Iris pigment epithelial cell (primary cell): ENCODE measurements around the gene ANKRD44.

Source experiments
- DNase-seq: peaks from one replicate; pipeline ENCODE4 v3.0.0-alpha.2; 2011; ENCODE audit warnings: low read depth

ANKRD44 gene

DNA sequence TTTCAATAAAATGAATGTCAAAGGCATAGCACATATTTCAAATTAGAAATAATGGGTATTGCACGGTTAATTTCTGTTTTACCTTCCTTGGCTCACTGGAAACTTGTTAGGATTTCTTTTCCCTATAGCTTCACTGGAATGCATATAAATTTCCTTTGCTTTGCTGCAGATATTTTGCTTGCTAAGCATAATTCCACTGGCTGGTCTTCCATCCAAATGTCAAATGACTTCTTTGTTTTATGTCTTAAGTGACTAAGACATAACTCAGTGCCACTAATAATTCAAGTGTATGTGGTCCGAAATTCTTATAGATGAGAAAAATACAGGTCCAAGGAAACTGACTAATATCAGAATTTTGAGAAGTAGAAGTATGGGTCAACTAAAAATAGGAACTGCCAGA lies 201.3 kb downstream of the ANKRD44 start:
- DNase-seq: no peak

DNA sequence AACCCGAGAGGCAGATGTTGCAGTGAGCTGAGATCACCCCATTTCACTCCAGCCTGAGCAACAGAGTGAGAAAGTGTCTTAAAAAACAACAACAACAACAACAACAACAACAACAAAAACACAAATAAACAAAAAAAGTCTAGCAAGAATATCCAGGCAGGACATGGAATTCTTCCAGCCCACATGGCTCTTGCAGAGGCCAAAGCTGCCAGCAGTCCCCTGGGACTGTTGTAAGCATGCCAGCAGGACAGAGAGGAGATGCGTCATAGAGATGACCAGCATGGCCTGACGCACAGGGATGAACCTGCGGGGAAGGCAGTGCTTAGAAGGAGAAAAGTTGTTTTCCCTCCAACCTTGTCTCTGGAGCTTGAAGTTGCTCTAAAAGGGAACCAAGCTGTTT lies 201.8 kb downstream of the ANKRD44 start:
- peak; percentile 78 for DNase-seq

DNA sequence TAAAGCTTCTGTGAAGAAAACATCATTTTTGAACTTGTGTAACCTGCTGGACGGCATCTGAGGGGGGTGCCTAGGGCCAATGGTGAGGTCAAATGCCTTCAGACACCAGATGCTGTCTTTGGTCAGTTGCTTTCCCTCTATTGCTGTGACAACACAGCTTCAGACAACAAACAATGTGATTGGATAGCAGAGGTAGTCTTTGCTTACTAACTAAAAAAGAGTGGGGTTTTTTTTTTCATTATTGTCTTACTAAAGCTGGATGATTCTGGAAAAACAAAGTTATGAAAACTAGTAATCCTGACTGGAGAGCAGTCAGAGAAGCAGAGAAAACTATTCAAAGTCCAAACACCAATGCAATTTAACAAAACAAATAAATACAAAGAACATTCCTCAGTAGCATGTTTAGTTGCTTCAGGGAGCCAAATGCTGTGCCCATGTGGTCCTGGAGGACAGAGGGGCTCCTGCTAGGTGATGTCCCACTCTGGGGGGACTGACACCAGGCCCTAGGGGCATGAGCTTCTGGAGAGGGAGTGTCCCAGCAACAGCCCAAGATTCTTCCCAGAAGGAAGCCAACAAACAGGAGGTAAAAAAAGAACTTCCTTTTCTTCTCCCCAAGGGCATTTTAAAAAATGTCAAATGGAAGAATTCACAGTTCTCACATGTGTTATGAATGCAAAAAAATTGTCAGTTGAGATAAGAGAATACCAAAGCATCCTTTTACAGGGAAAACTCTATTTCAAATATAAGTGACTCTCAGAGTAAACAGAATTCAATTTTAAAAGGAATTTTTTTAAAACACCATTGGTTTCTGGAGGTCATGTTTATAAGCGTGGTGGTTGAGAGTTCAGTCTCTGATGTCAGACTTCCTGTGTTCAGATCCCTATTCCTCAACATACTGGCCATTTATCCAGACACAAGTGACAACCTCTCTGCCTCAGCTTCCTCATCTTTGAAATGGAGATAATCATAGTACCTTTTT lies 203.0 kb downstream of the ANKRD44 start:
- DNase-seq: peak; percentile 70

DNA sequence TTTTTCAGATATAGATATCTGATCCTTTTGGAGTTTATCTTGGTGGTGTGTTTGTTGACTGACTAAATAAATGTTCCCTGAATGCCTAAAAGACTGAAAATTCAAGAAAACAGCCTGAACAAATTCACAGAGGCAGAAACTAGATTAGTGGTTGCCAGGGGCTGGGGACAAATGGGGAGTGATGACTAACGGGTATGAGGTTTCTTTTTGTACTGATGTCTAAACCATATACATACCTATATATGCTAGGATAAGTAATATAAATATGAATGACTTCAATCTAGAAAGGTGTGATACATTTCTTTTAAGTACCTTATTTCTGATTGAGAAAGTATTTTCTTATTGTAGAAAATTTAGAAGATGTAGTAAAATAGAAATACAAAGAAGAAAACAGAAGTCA lies 207.2 kb downstream of the ANKRD44 start:
- DNase-seq: no peak

DNA sequence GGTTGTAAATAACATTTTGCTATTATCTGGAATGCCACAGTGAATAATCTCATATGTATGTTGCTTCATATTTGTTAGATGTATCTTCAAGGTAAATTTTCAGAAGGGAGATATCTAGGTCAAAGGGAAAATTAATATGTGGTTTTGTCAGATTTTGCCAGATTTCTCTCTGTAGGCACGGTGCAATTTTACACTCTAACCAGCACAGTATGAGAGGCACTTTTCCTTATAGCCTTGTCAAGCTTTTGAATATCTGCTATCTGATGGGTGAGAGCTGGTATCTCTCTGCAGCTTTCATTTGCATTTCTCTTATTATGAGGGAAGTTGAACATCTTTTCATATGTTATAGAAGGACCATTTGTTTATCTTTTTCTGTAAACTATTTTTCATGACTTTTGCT lies 208.3 kb downstream of the ANKRD44 start:
- no peak for DNase-seq

DNA sequence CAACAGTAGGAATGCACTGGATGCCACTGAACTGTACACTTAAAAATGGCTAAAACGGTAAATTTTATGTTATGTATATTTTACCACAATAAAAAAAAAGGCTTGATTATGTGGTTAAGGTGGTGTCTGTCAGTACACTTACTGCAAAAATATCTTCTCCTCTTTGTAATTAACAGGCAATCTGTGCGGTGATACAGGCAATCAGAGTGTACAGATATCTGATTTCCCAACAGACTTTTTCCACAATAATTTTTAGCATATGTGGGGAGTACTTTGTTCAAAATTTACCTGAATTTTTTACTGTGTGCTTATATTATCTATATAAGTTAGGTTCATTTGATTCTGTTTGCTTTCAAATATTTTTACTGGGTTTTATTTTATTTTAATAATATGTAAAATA lies 209.1 kb downstream of the ANKRD44 start:
- no peak for DNase-seq

DNA sequence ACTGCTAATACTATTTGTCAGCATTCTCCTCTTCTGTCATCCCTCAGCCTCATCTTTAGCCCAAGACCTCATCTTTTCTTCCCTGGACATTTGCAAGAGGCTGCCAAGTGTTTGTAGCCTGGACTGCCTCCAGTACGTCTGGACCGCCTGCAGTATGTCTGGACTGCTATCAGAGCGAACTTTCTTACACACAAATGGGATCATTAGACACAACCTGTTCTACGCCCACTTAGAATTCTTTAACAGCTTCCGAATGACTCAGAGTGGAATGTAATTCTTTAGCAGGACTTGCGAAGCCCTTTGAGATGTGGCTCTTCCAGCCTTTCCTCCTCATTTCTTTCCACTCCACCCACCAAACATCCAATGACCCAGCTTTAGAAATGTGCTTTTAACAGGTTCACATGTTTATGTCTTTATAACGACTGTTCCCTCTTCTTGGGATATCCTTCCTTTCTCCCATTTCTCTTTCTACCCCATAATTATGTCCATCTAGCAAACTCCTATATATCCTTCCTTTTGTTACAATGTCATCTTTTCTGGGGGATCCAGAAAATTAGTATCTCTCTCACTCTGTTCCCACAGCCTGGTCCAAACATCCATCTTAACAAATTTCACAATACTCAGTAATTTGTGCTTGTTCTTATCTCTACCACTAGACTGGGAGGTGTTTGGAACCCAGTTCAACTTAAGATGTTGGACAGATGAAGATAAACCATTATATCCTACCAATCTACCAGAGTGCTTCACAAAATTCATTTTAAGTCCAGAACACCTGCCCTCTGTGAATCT lies 212.8 kb downstream of the ANKRD44 start:
- peak; percentile 89 for DNase-seq

DNA sequence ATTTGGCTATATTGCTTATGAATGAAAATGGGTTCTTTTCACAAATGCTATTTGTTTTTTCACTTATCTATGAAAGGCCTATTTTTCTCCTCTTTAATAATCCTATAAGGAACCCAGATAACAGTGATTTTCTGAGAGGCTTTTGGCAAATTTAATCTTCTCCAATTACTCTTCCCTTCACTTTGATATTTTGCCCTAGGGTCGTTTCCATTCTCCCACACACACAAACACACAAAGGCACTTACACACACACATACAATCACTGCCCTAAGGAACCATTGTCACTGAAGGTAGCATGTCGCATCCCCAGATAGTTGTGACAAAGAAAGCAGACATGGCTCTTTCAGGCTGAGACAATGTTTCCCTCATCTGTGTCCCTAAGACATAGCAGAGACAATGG lies 213.9 kb downstream of the ANKRD44 start:
- DNase-seq: no peak

DNA sequence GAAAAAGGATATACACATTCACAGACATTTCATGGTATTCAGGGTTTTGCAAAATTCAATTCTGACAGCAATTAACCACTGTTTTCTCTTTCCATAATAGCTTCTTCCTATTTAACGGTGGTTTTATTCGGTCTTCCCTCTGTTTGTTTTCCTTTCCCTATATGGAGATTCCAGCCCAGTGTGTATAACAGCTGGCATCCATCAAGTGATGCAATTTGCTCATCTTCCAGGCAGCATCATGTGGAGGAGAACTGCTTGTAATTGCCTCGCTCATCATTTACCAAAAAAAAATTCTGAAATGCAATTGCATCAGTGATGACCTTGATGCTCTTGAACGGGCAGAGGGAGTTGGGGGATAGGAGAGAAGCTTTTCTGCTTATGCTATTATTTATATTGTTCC lies 218.1 kb downstream of the ANKRD44 start:
- DNase-seq: peak; percentile 64

DNA sequence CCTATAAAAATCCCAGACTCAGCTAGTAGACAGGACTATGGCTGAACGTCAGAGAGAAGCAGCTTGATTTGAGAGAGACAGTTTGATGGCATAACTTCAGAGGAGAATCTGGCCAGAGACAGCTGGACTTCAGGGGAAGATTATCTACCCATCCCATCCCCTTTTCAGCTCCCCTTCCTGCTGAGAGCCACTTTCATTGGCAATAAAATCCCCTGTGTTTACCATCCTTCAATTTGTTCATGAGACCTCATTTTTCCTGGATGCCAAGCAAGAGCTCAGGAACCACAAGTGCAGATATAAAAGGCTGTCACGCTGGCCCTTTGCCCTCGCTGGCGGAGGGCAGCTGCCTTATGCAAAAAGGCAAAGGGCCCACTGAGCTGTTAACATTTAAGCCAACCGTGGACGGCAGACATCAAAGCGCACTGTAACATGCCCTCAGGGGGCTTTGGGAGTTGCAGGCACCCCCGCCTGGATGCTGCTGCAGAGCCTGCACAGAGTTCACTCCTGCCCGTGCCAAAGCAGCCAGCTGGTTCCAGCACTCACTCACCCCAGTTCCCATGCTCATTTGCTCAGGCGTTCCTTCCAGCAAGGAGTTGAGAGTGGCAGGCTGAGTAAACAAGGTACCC lies 219.7 kb downstream of the ANKRD44 start:
- DNase-seq: no peak

DNA sequence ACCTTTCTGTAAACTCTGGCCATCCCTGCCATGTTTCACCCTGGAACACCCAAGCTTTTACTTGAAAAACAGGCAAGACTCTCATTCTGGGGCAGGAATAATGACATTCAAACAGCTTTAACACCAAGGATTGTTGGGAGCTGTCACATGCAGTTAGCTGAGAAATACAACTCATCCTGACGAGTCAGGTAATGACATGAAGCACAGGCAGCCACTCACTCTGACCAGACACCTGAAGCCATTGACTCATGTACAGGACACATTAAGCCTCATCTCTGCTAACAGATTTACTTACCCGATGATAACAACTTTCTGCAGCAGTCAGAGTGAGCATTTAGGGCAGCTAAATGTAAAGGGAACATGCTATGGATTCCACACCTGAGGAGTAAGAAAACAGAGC lies 220.9 kb downstream of the ANKRD44 start:
- DNase-seq: no peak

DNA sequence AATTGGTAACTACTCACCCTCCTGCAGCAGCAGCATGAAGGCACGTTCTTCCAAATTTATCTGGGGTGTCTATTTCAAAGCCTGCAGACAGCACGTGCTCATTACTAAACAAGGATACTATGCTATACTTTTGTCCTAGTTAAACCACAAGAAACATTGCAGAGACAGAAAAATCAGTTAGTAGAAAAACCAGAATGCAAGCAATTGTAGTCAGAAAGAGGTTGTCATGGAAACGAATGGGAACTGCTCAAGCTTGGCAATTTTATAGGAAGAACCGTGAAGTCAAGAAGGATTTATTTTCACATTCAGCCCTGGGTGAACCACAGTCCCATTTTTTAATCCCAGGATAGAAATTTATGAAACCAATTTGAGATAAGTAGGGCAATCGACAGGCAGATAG lies 221.9 kb downstream of the ANKRD44 start:
- DNase-seq: no peak

DNA sequence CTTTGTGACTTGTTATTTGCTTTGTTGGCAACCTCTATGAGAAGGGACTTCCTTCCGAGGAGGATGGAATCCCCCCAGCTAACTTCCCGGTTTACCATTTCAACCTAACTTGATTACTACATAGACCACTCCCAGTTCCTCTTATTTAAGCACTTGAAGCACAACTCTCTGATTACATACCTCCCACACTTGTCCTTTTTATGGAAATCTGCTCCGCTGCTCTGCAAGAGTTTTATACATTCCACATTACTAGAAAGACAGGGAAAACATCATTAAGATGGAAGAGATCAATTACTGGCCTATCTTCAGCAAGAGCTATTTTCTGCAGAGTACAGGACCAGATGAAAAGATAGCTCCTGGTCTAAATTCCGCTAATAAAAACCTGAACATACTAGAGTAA lies 224.1 kb downstream of the ANKRD44 start:
- DNase-seq: no peak

DNA sequence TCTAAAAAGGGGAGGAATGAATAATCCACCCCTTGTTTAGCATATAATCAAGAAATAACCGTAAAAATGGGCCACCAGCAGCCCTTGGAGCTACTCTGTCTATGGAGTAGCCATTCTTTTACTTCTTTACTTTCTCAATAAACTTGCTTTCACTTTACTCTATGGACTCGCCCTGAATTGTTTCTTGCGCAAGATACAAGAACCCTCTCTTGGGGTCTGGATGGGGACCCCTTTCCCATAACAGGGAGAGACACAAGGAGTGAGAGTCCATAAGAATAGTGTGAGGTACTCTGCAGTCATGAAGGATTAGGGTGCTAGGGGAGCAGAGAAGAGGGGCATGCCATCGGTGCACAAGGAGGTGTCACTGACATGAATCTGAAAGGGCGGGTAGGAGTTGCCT lies 224.9 kb downstream of the ANKRD44 start:
- no peak for DNase-seq

DNA sequence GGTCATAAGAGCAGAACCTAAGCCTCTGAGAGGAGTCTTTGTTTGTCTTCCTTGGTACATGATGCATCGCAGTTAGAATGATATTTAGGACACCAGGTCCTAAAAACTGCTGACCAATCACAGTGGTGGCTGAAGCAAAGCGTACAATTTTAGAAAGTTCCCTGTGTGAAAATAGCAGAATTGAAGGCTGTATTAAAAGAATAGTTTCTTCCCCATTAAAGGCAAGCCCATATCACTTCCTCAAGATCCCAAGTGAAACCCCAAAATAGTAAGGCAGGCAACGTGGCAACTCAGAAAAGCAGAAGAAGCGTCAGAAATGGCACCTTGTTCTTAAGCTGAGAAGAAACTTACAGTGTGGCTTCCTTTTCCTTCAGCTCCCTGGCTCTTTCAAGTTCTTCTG lies 229.3 kb downstream of the ANKRD44 start:
- DNase-seq: no peak

DNA sequence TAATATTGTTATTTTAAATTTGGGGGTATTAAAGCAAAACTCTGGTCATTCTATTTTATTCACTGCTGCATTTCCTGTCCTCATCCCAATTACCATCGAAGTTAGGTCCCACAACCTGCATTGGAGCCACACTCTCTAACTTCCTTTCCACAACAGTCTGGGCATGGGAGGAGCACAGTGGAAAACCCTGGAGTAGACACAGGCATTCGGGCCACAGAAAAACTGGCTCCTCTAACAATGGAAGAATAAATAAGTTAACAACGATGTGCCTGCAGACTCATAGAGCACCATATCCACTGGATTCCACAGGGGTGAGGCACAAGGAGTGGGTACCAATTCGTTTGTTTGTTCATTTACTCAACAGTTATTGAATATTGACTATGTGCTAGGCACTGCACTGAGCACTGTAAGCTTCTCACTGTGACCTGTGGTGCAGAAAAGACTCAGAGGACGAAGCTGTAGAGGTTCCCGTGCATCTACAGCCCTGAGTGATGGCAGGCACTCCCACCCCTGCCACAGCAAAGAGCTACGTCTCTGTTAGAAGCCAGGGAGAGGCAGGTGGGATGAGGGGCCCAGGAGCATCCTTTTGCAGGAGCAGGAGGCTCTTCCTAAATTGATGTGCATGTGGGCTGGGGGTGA lies 229.9 kb downstream of the ANKRD44 start:
- no peak for DNase-seq

DNA sequence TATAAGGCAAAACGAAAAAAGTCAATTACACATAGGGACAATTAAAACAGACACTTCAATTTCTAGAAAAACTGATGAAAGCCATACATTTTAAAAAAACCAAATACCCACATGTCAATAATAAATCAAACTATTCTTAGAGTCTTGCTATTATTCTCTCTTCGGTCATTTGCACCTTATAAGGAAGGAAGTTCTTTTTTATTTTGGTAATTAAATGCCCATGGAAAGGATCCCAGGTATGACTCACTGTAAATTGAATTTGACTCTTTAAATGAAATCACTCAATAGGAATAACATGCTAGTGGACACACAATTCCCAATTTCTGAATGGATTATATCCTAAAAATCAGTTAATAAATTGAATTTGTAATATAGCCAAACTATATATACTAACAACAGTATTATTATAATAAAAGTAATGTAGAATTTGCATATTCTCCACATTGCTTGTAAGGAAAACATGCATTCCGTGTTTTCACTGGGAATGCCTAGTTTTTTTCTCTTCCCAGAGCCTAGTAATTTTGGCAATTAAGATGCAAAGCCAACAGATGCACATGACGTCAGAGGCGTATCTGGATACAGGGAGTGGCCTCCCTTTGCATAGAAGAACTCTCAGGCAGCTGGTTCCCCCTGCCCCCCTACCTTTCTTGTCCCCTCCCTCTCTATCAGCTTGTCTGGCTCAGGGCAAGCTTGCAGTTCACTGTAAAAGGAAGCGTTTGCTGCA lies 230.6 kb downstream of the ANKRD44 start:
- DNase-seq: no peak

DNA sequence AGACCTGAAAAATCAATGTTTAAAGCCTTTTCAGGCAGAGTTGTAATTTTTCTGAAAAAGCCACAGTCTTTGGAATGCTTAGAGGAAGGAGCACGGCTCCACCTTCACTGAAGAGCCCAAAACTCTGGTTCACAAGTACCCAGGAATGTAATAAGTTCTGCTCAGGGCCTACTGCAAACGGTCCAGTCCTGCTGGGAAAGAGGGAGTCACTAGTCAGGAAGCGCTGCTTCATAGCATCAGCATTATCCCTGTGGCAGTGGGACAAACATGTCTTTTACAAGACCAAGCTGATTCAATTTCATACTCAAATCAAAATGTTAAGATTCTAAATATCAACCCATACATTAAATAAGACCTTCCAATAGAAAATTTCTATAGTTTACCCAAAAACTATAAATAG lies 231.2 kb downstream of the ANKRD44 start:
- no peak for DNase-seq

DNA sequence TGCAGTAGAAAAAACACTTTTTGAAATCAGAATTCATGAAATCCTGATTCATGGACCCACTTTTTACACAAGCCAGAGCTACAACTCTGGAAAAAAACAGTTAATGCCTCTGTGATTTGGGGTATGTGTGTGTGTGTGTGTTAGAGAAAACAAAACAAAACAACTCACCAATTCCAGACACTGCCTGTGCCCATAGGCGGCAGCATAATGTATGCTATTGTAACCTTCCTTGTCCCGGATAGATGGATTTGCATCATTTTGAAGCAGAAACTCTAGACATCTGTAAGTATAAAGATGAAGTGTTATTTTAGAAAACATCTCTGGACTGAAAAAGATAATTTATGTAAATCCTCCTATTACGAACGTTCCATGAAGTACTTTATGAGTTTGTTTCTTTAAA lies 232.0 kb downstream of the ANKRD44 start:
- no peak for DNase-seq

DNA sequence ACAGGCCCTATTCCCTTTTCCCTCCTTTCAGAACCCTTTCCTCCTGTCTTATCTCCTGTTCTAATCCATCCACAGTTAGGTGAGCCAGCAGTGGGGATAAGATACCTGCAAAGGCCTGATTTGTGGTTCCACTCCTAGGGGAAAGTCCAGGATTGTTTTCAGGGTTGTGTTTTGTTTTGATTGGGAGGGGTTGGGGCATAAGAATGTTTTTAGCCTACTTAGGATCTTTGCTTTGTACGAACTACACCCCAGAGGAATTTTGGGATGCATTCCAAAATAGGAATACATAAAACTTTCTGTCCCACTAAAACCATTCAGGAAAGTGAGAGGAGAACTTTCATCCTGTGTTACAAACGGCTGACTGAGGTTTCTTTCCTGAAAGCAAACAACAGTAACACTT lies 233.2 kb downstream of the ANKRD44 start:
- no peak for DNase-seq

DNA sequence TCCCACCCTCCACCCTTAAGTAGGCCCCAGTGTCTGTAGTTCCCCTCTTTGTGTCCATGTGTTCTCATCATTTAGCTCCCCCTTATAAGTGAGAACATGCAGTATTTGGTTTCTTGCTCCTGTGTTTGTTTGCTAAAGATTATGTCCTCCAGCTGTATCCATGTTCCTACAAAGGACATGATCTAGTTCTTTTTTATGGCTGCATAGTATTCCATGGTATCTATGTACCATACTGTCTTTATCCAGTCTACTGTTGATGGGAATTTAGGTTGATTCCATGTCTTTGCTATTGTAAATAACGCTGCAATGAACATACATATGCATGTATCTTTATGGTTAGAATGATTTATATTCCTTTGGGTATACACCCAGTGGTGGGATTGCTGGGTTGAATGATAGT lies 233.9 kb downstream of the ANKRD44 start:
- DNase-seq: no peak
